ENCODE results near the gene CD101. TPM values are rescaled to one million over a fixed set of nuclear protein-coding genes. Genes with fewer than 3 reads are reported as not detected.

The CD101 gene
- total and polyA plus RNA-seq, 3 experiments from 2014 or later: 0.39 to 72.0 (median 0.66) TPM

DNA sequence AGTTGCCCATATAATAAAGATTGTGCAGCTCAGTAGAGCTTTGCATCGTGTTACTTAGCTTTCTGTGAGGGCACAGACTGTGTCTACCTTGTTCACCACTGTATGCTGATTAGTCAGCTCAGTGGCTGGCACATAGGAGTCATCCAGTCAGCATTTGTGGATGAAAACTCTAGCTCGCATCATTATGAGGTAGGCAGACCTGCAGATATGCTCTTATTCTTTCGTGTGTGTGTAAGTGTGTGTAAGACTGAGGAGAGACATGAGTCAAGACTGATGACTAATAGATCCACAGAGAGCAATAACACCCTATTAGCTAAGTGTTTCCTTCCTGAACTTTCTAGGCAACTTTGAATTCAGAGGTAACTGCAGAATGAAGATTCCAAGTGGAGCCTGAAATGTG, 75.7 kb downstream of the CD101 start:
- no peaks in the 10 kb centered on the region for H3K4me1 ChIP-seq (ENCODE audit: insufficient read depth, low read length)
- H3K27me3 ChIP-seq (ENCODE audit: insufficient read depth, low read length, poor library complexity, severe bottlenecking): no peaks in the 10 kb centered on the region
- POLR2A ChIA-PET: no interaction called here
- Mint-ChIP-seq H3K27me3 (peaks cover 0 to 2% of the 10 kb centered on the region in 2 donors), H3K36me3 (peaks cover 19 to 78% (median 39%) of the 10 kb centered on the region in 3 donors), H3K4me3 (no peak overlapping the region), H3K27ac (peak overlapping the region in 1 of 8 donors; percentile 48), H3K4me1 (peaks cover 0 to 5% (median 0%) of the 10 kb centered on the region in 3 donors), H3K9me3 (no peaks in the 10 kb centered on the region)
- CTCF ChIA-PET: no interaction called here
- DNase-seq: no peak
- peaks cover 35% of the 10 kb centered on the region for H3K36me3 ChIP-seq (ENCODE audit: insufficient read depth, low read length)
- H3K9me3 ChIP-seq (ENCODE audit: low read length): no peaks in the 10 kb centered on the region
- no peak overlapping the region for H3K4me3 ChIP-seq (ENCODE audit: low read length)
- no peak overlapping the region for H3K27ac ChIP-seq (ENCODE audit: low read depth, low read length)

DNA sequence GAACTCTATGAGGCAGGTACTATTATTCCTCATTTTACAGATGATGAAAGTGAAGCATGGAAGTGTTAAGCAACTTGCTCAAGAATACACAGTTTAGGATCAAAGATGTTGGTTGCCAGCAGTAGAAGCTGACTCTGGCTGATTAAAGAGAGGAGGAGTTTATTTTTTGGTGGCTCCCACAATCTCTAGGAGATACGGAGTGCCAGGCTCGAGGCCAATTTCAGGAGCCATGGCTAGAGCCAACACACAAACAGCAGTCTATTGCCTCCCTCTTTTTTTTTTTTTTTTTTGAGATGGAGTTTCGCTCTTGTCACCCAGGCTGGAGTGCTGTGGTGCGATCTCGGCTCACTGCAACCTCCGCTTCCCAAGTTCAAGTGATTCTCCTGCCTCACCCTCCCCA, 78.2 kb downstream of the CD101 start:
- no peak for DNase-seq
- H3K36me3 ChIP-seq (ENCODE audit: insufficient read depth, low read length): peaks cover 29% of the 10 kb centered on the region
- H3K9me3 ChIP-seq (ENCODE audit: low read length): no peaks in the 10 kb centered on the region
- no peaks in the 10 kb centered on the region for H3K4me1 ChIP-seq (ENCODE audit: insufficient read depth, low read length)
- Mint-ChIP-seq H3K9me3 (no peaks in the 10 kb centered on the region), H3K36me3 (peaks cover 22 to 82% (median 40%) of the 10 kb centered on the region in 3 donors), H3K27me3 (peaks cover 0 to 2% of the 10 kb centered on the region in 2 donors), H3K4me1 (no peaks in the 10 kb centered on the region), H3K27ac (peak overlapping the region in 1 of 8 donors; percentile 78), H3K4me3 (no peak overlapping the region)
- H3K27me3 ChIP-seq (ENCODE audit: insufficient read depth, low read length, poor library complexity, severe bottlenecking): no peaks in the 10 kb centered on the region
- H3K4me3 ChIP-seq (ENCODE audit: low read length): no peak overlapping the region
- no peak overlapping the region for H3K27ac ChIP-seq (ENCODE audit: low read depth, low read length)
- ChIA-PET POLR2A (no interaction called here), CTCF (no interaction called here)

DNA sequence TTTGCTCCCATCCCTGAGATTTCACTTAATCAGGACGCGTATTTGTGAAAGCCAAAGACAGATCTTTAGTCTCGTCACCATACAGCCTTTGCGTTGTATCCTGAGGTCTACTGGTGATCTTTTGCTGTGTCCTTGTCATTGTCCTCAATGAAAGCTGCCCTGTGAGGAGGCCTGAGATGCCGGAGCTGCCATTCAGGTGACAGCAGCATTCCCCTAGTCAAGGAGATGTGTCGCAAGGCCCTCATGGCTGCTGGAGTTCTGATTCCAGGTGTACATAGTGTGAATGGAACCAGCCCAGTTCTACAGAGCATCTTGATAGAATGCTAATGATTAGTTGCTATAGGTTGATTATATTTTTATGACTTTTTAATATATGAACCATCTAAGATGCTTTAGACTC, 82.7 kb downstream of the CD101 start:
- POLR2A ChIA-PET: no interaction called here
- H3K27me3 Mint-ChIP-seq: no peaks in the 10 kb centered on the region

More for the DNA sequence above, 82.7 kb downstream of the CD101 start:
- H3K4me3 Mint-ChIP-seq: no peak overlapping the region
- no peaks in the 10 kb centered on the region for H3K27me3 ChIP-seq (ENCODE audit: insufficient read depth, low read length, poor library complexity, severe bottlenecking)
- no peaks in the 10 kb centered on the region for H3K9me3 Mint-ChIP-seq
- H3K36me3 Mint-ChIP-seq: peaks cover 7 to 61% (median 16%) of the 10 kb centered on the region in 3 donors
- H3K9me3 ChIP-seq (ENCODE audit: low read length): no peaks in the 10 kb centered on the region
- peaks cover 4% of the 10 kb centered on the region for H3K36me3 ChIP-seq (ENCODE audit: insufficient read depth, low read length)
- CTCF ChIA-PET: no interaction called here
- no peak overlapping the region for H3K4me3 ChIP-seq (ENCODE audit: low read length)
- no peak overlapping the region for H3K27ac Mint-ChIP-seq
- no peaks in the 10 kb centered on the region for H3K4me1 ChIP-seq (ENCODE audit: insufficient read depth, low read length)
- H3K4me1 Mint-ChIP-seq: no peaks in the 10 kb centered on the region
- H3K27ac ChIP-seq (ENCODE audit: low read depth, low read length): no peak overlapping the region
- DNase-seq: no peak

Other genes starting within 250 kb of the CD101 start
- 100 to 1,000 TPM; 353 to 364 TPM for gene CD2, start 247.3 kb upstream of the CD101 start, total RNA-seq
- 440 TPM for gene CD2, start 247.3 kb upstream of the CD101 start, polyA plus RNA-seq
- 1 to 10 TPM; 6.1 to 6.5 TPM for gene PTGFRN, start 91.8 kb upstream of the CD101 start, total RNA-seq
- gene PTGFRN, start 91.8 kb upstream of the CD101 start, polyA plus RNA-seq: 0.39 TPM
- gene TTF2, start 58.6 kb downstream of the CD101 start, total RNA-seq: 10 to 100 TPM; 89.0 TPM
- gene TTF2, start 58.6 kb downstream of the CD101 start, polyA plus RNA-seq: 11.7 TPM
- gene TRIM45, start 120.0 kb downstream of the CD101 start, total RNA-seq: 1 to 10 TPM in 1 of 2 experiments, under 1 TPM in 1; 0.84 to 1.3 TPM
- gene TRIM45, start 120.0 kb downstream of the CD101 start, polyA plus RNA-seq: 0.06 TPM
- not detected for gene VTCN1, start 209.2 kb downstream of the CD101 start, total RNA-seq
- not detected for gene VTCN1, start 209.2 kb downstream of the CD101 start, polyA plus RNA-seq

Data from CD8-positive, alpha-beta memory T cell (primary cell).